Activated T-helper 1 cell treated with anti-CD3 and anti-CD28 coated beads, Interleukin-12 subunit alpha, Interleukin-12 subunit beta, Interleukin-2, Interleukin-4 antibody, amounts not matched to agents 30 ng/mL and 10 ng/mL and 1 ng/mL, durations not matched to agents 14 hours and 24 hours and 36 hours (primary cell): ENCODE measurements around the gene FDX2. TPM values are rescaled to one million over a fixed set of nuclear protein-coding genes. Genes with fewer than 3 reads are reported as not detected.

Experiments
- DNase-seq: peaks from one replicate; pipeline ENCODE4 v3.0.0; 2021; ENCODE audit warnings: low spot score
- H3K27ac Mint-ChIP-seq: one replicate; pipeline ENCODE4 v1.8.0; 2021; ENCODE audit warnings: mild to moderate bottlenecking, mixed read lengths
- H3K27me3 Mint-ChIP-seq: one replicate; pipeline ENCODE4 v1.8.0; 2022; ENCODE audit warnings: mild to moderate bottlenecking, moderate library complexity, mixed read lengths; ENCODE audit not compliant: insufficient read depth
- H3K36me3 Mint-ChIP-seq: one replicate; pipeline ENCODE4 v1.8.0; 2021; ENCODE audit warnings: low read depth, mixed read lengths
- H3K4me1 Mint-ChIP-seq: one replicate; pipeline ENCODE4 v1.8.0; 2021; ENCODE audit warnings: low read depth, mixed read lengths
- H3K4me3 Mint-ChIP-seq: one replicate; pipeline ENCODE4 v1.8.0; 2021; ENCODE audit warnings: mild to moderate bottlenecking, moderate library complexity, mixed read lengths
- H3K9me3 Mint-ChIP-seq: one replicate; pipeline ENCODE4 v1.8.0; 2021; ENCODE audit warnings: mixed read lengths
- intact Hi-C: fragments of 100-400 bp; cut with micrococcal nuclease; formaldehyde crosslinking; loops from one replicate; pipeline ENCODE4 v1.15.1; 2024
- total RNA-seq: library from RNA; stranded (reverse); gene quantifications from 2 replicates; pipeline ENCODE4 v1.2.3, GENCODE V29; 2022

FDX2 gene
- total RNA-seq, 1 donor from 2014 or later: 21.6 TPM

DNA sequence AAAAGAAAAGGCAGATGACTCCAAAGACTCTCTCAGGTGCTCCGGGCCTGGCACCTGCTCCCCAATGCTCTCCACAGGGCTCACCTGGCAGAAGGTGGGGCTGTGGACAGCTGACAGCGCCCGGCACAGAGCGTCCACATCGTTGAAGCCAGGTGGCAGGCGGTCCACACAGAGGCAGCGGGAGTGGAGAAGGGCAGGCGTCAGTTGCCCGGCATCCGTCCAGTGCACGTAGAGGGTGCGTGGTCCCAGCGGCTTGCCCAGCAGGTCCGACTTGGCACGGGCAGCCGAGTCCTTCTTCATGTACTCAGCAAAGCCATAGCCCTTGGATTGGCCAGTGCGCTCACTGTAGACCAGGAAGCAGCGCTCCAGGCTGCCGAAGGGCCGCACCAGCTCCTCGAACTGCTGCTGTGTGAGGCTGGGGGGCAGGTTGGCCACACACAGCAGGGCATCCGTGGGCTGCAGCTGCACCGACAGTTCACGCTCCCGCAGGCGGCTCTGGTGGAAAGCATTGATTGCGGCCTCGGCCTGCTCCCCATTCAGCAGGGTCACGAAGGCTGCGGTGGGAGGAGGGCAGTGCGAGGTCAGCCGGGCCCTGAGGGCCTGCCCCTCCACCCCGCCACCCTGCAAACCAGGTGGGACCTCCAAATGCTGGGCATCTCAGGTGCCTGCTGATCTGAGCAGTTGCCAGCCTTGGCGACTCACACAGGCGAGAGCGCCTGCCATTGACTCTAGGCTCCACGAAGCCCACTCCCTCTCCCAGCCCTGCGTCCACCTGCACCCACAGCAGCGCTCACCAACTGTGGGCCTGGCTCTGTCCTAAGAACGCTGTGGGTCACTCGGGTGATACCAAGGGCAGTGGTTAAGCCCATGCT, 13.0 kb upstream of the FDX2 start:
- Mint-ChIP-seq H3K36me3 (peaks cover 28% of the 10 kb centered on the region), H3K27me3 (no peaks in the 10 kb centered on the region), H3K4me1 (peaks cover 11% of the 10 kb centered on the region), H3K9me3 (no peaks in the 10 kb centered on the region), H3K4me3 (no peak overlapping the region), H3K27ac (no peak overlapping the region)
- no peak for DNase-seq
- intact Hi-C loops: no loop called here

GRCh38 chr19:10327793-10328192, 12.0 kb upstream of the FDX2 start:
- Mint-ChIP-seq H3K27ac (no peak overlapping the region), H3K4me1 (peaks cover 10% of the 10 kb centered on the region), H3K4me3 (no peak overlapping the region), H3K27me3 (no peaks in the 10 kb centered on the region), H3K36me3 (peaks cover 24% of the 10 kb centered on the region), H3K9me3 (no peaks in the 10 kb centered on the region)
- DNase-seq: no peak
- intact Hi-C loops: no loop called here

DNA sequence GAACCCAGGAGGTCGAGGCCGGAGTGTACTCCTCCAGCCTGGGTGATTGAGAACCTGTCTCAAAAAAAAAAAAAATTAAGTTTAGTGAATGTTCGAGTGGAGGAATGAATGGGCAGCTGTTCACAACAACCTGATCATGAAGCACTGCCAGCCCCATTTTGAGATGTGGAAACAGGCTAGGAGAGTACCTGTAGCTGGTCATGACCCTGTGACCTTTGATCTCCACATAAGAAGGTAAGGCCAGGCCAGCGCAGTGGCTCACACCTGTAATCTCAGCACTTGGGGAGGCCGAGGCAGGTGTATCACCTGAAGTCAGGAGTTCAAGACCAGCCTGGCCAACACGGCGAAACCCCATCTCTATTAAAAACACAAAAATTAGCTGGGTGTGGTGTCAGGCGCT, 9.9 kb upstream of the FDX2 start:
- H3K4me3 Mint-ChIP-seq: no peak overlapping the region
- DNase-seq: no peak
- H3K9me3 Mint-ChIP-seq: no peaks in the 10 kb centered on the region
- peaks cover 23% of the 10 kb centered on the region for H3K36me3 Mint-ChIP-seq
- no peaks in the 10 kb centered on the region for H3K27me3 Mint-ChIP-seq
- H3K4me1 Mint-ChIP-seq: no peaks in the 10 kb centered on the region
- intact Hi-C loops: no loop called here
- H3K27ac Mint-ChIP-seq: no peak overlapping the region

- DNase-seq: no peak
- intact Hi-C loops: no loop called here
- no peaks in the 10 kb centered on the region for H3K9me3 Mint-ChIP-seq
- H3K27me3 Mint-ChIP-seq: no peaks in the 10 kb centered on the region
- H3K36me3 Mint-ChIP-seq: peaks cover 22% of the 10 kb centered on the region
- no peak overlapping the region for H3K27ac Mint-ChIP-seq
- H3K4me1 Mint-ChIP-seq: no peaks in the 10 kb centered on the region
- H3K4me3 Mint-ChIP-seq: no peak overlapping the region
These were observed 6.3 kb upstream of the FDX2 start for GRCh38 chr19:10321874-10322835.

DNA sequence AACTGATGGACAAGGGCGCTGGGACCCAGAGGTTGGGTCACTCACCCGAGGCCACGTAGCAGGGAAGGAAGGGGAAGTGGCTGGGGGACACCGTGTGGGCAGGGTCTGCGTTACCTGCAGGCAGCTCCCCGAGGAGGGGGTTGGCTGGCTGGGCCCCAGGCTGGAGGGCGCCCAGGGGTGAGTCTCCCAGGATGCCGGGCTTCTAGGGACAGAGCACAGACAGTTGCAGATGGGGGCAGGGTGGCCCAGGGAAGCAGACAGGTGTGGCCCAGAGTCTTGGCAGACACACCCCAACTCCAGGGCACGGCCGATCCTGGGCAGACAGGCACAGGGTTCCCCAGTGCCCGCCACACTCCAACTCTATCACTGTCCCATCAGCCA, 5.6 kb upstream of the FDX2 start:
- no peak for DNase-seq
- Mint-ChIP-seq H3K36me3 (peaks cover 22% of the 10 kb centered on the region), H3K4me1 (peaks cover 1% of the 10 kb centered on the region), H3K4me3 (no peak overlapping the region), H3K27me3 (no peaks in the 10 kb centered on the region), H3K27ac (no peak overlapping the region), H3K9me3 (no peaks in the 10 kb centered on the region)
- intact Hi-C loops: no loop called here

DNA sequence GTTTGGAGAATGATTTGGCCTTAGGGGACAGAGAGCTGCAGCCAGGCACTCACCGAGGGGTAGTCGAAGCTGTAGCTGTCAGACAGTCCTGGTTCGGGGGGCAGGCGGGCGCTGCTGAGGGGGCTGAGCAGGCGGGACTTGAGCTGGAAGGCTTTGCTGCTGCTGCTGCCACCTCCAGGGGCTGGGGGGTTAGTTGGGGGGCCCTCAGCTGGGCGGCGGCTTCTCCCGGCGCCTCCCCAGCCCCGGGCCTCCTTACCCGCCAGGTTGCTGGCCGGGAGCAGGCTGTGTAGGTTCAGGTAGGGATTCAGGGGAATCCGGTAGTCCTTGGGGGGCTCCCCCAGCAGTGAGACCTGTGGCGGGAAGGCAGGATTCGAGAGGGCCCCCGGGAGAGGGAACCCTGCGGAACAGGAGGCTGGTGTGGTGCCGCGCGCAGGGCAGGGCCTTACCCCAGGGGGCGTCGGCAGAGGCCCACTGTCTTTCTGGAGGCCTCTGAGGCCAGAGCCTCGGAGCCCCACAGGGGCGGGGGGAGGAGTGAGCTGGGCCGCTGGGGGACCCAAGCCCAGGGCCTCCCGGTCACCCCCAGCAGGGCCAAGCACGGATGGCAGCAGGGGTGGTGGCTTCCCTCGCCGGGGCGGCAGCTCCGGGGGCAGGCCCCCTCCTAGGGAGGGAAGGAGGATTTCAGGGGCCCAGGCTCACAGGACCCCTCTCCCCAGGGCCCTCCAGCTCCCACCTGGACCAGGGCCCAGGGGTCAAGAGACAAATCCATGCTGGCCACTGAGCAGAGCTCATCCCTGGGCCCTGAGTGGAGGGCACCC, 5.0 kb upstream of the FDX2 start:
- intact Hi-C loops: no loop called here
- no peaks in the 10 kb centered on the region for H3K9me3 Mint-ChIP-seq
- peaks cover 22% of the 10 kb centered on the region for H3K36me3 Mint-ChIP-seq
- H3K27me3 Mint-ChIP-seq: no peaks in the 10 kb centered on the region
- H3K4me3 Mint-ChIP-seq: no peak overlapping the region
- no peak for DNase-seq
- no peak overlapping the region for H3K27ac Mint-ChIP-seq
- H3K4me1 Mint-ChIP-seq: peaks cover 7% of the 10 kb centered on the region

DNA sequence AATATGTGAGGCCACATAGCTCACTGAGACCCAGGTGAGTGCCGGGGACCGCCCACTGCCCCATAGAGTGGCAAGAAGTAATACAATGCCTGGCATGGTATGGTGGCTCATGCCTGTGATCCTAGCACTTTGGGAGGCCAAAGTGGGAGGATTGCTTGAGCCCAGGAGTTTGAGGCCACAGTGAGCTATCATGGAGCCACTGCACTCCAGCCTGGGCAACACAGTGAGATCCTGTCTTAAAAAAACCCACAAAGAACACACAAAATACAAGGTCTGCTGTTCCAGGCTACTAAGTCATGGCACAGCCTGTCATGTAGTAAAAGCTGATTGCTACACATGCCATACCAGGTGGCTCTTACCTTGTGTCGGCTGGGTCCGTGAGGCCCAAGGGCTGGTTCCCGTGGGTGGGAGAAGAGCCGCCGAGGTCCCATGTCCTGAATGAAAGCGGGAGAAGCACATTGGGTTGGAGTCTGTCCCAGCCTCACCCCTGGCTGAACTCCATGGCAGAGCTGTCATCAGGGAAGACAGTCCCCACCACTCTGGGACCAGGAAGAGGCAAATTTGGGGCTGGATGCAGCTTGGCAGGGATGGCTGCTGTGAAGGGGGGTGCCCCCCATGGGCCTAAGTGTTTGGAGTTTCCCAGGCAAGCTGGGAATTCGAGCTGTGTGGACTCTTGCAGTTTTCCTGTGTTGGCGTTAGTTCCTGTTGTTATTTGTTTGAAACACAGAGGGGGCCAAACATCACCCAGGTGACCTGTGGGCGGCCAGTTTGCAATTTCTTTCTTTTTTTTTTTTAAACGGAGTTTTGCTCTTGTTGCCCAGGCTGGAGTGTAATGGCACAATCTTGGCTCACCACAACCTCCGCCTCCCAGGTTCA, 3.2 kb upstream of the FDX2 start:
- Mint-ChIP-seq H3K27ac (no peak overlapping the region), H3K4me3 (no peak overlapping the region), H3K36me3 (peaks cover 24% of the 10 kb centered on the region), H3K9me3 (no peaks in the 10 kb centered on the region), H3K4me1 (peaks cover 22% of the 10 kb centered on the region), H3K27me3 (no peaks in the 10 kb centered on the region)
- no peak for DNase-seq
- intact Hi-C loops: no loop called here

DNA sequence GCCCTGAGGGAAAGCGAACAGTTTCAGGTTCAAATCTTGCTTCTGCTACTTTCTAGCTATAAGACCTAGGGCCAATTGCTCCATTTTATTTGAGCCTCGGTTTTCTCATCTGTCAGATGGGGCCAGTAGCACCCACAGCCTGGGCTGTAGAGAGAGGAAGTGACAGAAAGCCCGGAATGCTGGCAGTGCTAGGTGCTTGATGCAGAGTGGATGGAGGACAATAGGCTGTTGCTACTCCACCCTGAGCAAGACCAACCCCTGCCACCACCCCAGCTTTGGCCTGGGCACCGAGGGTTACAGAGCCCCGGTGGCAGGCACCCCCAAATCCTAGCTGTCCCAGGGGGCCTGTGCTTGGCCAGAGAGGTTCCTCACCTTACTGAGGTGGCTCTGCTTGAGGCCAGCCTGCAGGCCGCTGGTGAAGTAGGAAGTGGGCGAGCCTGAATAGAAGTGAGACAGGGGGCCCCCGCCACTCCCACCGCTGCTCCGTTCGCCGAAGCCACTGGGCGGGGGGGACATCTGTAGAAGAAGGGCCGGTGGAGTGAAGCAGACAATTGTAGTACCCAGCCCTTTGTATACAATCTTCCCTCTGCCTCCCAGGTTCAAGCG, 2.1 kb upstream of the FDX2 start:
- Mint-ChIP-seq H3K27ac (no peak overlapping the region), H3K9me3 (no peaks in the 10 kb centered on the region), H3K36me3 (peaks cover 22% of the 10 kb centered on the region), H3K4me3 (no peak overlapping the region), H3K4me1 (peaks cover 22% of the 10 kb centered on the region), H3K27me3 (no peaks in the 10 kb centered on the region)
- intact Hi-C loops: no loop called here
- DNase-seq: no peak

- Mint-ChIP-seq H3K4me3 (no peak overlapping the region), H3K9me3 (no peaks in the 10 kb centered on the region), H3K36me3 (peaks cover 22% of the 10 kb centered on the region), H3K27ac (no peak overlapping the region), H3K4me1 (peaks cover 22% of the 10 kb centered on the region), H3K27me3 (no peaks in the 10 kb centered on the region)
- DNase-seq: no peak
- intact Hi-C loops: no loop called here
These were observed 1.4 kb upstream of the FDX2 start for GRCh38 chr19:10317045-10317856.

DNA sequence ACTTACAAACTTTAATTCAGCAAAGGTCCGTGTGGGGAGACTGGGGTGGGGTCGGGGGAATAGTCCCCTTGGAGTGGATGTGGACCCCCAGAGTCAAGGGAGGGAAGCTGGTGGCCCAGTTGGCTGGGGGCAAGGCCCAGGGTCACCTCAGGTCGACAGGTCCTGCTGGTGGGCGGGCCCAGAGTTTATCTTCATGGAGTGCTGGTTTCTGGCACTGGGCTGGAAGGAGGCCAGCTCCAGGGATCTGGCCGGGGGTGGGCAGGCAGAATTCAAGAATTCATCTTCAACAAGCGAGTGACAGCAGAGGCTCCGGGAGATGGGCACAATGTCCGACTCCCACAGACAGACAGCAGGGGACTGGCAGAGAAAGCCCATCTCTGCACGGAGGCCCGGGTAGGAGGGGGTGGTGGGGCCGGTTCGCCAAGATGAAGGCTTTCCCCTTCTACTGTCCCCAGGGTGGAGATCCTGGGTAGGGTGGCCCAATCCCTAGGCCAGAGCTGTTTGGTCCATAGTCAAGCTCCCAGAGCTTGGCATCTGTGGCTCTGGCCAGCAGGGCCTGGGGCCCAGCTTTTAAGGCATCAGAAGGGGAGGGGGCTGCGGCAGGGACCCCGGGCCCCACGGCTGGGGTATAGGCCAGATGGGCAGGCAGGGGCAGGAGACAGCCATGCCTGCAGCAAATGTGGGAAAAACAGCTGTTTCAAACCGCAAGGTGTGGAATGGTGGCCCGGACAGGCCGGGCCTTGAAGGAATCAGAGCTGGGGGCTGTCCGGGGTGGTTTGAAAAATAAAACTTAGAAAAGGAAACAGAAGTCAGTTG, 622 bp upstream of the FDX2 start:
- Mint-ChIP-seq H3K4me3 (peak overlapping the region; percentile 94), H3K9me3 (no peaks in the 10 kb centered on the region), H3K36me3 (peaks cover 17% of the 10 kb centered on the region), H3K27ac (peak overlapping the region; percentile 82), H3K27me3 (no peaks in the 10 kb centered on the region), H3K4me1 (peaks cover 22% of the 10 kb centered on the region)
- no peak for DNase-seq
- intact Hi-C loops: loop anchor here (1.0 kb wide), 2 partner anchors 17 to 45 kb away; partner anchors contain the start of genes ICAM1 and RAVER1
